Activated CD4-positive, alpha-beta T cell treated with anti-CD3 and anti-CD28 coated beads, Interleukin-2, Interleukin-4, amounts not matched to agents 100 ng/mL and 50 ng/mL, durations not matched to agents 16 hours and 8 hours (primary cell): ENCODE measurements around the gene GRB7.
"Not testable (repeated sequence)": the region's sequence is repeated elsewhere in the genome, so short reads cannot be mapped to it uniquely, and the experiment has no call there.

Experiments used
- DNase-seq: peaks from one replicate; pipeline ENCODE4 v3.0.0-alpha.2; 2020; ENCODE audit warnings: low spot score

GRB7 gene

GRCh38 chr17:39737760-39738567, at the start of gene GRB7:
Gene GRB7 (plus strand): TSS chr17:39737938. CDS start chr17:39742302, 4,364 bp downstream.
- no peak for DNase-seq

DNA sequence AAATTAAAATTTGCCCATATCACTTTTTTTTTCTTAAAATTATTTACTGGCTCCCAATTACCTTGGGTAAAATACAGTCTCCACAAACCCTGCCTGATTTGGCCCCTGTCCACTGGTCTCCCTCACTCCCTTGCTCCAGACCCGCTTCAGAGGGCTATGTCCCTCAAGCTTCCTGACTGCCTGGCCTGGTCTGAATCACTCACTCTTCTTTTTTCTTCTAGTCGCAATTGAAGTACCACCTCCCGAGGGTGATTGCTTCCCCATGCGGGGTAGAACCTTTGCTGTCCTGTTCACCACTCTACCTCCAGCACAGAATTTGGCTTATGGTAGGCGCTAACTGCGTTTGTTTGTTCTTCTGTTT, 49.3 kb upstream of the GRB7 start:
- no peak for DNase-seq

- no peak for DNase-seq
Measured at GRCh38 chr17:39688945-39689344, 48.8 kb upstream of the GRB7 start.

DNA sequence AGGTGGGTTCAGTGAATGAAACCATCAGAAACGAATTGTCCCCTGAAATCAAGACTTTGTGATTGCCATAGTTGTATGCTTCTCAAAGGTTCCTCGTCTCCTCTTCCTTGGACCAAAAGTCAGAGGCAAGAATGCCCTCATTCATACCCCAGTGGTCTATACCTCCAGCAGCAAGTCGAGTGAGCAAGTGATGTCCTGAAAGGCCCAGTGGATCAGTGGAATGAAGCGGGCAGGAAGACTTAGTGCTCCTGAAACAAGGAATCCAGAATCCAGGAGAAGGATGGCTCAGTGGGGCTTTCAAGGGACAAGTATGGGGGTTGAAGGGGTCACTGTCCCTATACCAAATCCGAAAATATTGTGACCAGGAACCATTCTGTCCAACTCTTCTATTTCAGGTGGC, 43.1 kb upstream of the GRB7 start:
- no peak for DNase-seq

GRCh38 chr17:39695089-39695474, 42.7 kb upstream of the GRB7 start:
- no peak for DNase-seq

GRCh38 chr17:39696731-39697130, 41.0 kb upstream of the GRB7 start:
- no peak for DNase-seq

DNA sequence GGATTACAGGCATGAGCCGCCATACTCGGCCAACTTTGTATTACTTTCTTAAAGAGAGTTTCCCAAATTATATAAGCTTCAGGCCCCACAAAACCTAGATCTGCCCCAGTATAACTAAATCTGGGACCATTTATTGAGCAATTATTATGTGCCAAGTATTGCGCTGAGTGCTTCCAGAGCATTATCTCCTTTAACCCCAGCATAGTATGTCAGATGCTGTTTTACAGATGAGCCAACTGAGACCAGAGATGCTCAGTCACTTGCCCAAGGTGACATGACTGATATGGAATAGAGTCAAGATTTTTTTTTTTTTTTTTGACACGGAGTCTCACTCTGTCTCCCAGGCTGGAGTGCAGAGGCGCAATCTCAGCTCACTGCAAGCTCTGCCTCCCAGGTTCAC, 39.8 kb upstream of the GRB7 start:
- DNase-seq: no peak

DNA sequence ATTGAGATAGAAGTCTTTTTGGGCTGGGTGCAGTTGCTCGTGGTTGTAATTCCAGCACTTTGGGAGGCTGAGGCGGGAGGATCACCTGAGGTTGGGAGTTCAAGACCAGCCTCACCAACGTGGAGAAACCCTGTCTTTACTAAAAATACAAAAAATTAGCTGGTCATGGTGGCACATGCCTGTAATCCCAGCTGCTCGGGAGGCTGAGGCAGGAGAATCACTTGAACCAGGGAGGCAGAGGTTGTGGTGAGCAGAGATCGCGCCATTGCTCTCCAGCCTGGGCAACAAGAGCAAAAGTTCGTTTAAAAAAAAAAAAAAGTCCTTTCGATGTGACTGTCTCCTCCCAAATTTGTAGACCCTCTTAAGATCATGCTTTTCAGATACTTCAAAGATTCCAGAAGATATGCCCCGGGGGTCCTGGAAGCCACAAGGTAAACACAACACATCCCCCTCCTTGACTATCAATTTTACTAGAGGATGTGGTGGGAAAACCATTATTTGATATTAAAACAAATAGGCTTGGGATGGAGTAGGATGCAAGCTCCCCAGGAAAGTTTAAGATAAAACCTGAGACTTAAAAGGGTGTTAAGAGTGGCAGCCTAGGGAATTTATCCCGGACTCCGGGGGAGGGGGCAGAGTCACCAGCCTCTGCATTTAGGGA, 38.5 kb upstream of the GRB7 start:
- not testable (repeated sequence) for DNase-seq

- DNase-seq: no peak
Measured at GRCh38 chr17:39699818-39700147, 38.0 kb upstream of the GRB7 start, which contains the start of gene ERBB2. Gene ERBB2 (plus strand): TSS chr17:39700064. CDS start chr17:39700239, 175 bp downstream.

DNA sequence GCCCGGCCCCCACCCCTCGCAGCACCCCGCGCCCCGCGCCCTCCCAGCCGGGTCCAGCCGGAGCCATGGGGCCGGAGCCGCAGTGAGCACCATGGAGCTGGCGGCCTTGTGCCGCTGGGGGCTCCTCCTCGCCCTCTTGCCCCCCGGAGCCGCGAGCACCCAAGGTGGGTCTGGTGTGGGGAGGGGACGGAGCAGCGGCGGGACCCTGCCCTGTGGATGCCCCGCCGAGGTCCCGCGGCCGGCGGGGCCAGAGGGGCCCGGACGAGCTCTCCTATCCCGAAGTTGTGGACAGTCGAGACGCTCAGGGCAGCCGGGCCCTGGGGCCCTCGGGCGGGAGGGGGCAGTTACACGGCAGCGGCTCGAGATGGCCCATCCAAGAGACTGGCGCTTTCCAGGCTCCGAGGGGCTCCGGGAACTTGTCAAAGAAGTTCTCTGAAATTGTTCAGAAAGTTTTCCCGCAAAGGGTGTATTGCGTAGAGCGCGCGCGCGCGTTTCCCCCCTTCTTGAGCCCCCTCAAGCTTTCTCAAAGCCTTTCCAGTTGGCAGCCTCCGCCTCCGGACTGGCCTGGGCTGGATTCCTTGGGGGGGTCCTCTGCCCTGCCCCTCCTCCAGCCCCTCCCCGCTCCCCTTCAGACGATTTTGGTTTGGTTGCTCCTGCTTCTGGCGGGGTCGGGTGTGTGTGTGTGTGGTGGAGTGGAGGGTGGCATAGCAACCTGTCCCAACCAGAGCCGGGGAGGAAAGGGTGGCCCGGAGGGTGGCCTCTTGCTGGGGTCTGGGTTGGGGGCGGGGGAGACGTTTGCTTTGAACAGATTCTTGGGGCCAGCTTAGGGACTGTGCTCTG, 37.4 kb upstream of the GRB7 start:
- DNase-seq: no peak

DNA sequence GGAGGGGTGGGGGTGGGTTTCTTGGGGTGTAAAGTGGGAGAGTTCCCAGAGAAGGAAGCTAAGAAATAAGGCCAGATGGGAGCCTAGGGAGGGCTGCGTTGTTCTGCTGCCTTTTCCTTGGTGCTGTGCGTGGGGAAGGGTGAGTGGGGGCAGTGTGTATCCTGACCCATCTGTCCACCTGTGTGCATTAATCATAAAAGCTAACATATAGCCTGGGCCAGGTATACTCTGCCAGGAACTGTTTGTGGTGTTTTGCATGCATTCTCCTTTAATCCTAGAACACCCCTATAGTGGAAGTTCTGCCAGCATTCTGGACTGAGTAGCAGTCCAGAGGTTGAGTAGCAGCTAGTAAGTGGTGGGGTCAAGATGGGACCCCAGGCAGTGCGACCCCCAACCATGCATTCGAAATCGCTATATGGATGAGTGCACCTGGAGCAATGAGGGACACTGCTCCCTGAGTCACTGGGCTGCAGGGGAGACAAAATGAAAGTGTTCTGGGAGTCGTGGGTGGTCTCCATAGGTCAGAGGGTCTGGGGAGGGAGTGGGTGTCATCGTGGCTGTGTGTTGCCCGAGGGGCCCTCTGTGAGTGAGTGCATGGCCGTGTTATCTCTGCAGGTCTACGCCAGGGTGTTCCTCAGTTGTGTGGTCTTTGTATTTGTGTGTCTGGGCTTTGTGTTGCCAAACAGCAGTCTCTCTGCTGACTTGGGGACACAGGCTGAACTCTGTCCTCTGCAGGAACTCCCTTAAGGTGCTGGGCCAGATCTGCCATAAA, 36.5 kb upstream of the GRB7 start:
- no peak for DNase-seq

DNA sequence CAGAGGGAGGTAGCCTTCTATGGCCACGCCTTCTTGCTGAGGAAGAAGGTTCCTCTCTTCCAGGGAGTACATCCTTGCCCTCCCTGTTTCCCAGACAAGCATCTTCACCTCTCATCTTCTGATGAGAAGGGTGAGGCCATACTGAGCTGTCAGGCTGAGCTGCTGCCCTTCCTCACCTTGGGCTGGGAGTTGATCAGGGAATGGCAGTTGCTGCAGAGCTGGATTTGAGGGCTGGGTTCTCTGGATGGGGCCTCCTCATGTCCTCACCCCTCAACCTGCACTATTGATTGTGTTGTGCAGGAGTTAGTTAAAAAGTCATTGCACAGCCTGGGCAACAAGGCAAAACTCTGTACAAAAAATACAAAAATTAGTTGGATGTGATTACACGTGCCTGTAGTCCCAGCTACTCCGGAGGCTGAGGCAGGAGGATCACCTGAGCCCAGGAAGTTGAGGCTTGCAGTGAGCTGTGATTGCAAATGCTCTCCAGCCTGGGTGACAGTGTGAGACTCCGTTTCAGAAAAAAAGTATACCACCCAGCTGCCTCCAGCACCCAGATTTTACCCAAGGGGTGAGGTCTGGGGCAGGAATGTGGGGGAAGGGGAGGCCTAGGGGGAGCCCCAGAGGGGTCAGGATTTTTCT, 35.8 kb upstream of the GRB7 start:
- DNase-seq: no peak

GRCh38 chr17:39702901-39703893, 34.5 kb upstream of the GRB7 start:
- DNase-seq: no peak

DNA sequence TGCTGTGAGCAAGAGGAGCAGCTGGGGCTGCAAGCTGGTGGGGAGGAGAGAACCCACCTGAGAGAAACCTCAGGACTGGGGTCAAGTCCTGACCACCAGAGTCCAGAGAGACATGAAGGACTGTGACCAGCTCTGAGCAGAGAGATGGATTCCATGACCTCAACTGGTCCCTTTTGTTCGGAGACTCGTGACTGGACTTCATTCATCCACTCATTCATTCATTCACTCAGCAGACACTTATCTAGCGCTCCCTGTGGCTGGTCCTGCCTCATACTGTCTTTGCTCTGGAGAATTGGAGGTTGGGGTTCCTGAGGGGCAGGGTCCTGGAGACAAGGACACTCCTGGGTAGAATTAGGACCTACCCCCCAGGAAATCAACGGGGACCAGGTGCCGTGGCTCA, 33.8 kb upstream of the GRB7 start:
- no peak for DNase-seq

DNA sequence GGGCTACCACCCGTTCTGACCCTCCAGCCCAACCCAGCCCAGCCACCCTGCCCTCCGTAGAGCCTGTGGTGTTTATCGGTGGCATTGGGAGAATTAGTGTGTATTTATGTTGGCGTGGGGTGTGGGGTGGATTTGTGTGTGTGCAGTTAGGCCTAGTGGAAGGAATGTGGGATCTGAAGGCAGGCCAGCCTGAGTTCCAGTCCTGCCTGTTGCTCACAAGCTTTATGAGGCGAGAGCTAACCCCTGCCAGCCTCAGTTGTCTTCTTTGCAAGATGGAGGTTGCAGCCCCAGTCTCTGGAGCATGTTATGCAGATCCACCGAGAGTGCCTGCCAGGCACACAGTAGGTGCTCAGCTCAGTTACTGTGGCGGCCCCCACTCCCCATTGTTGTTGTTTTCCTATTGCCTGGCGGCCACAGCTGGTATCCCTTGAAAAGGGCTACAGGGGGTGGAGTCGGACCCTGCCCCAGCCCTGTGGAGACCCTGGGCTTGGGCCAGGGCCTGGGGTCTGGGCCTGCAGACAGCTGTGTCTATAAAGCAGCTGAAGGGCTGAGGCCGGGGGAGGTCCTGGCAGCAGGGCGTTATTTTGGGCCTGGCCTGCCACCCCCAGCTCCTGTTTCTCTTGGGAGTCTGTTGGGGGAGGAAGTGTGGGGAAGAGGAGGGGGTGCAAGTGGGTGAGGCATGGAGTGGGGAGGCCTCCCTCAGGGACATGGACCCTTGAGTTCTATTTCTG, 32.8 kb upstream of the GRB7 start:
- DNase-seq: no peak

- DNase-seq: no peak
Measured at GRCh38 chr17:39705786-39706348, 31.9 kb upstream of the GRB7 start.

DNA sequence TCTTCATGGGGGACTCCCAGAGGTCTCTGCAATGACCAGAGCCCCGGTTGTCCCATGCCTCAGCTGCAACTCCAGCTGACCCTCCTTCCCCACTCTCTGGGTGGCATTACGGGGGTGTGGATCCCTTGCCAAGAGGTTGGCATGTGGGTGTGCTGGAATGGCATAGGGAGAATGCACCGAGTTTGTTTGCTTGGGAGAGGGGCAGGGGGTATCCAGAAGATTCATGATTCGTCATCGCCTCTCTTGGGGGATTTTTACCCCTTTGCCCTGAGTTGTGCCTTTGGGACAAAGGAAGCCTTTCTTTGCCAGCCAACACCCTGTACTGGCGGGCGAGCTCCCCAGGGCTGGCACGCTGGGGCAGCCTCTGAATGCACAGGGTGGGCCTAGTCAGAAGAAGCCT, 31.4 kb upstream of the GRB7 start:
- no peak for DNase-seq

GRCh38 chr17:39706921-39707337, 30.8 kb upstream of the GRB7 start:
- no peak for DNase-seq

GRCh38 chr17:39709319-39709997, 28.3 kb upstream of the GRB7 start:
- DNase-seq: no peak
